ENCODE results near the gene VAV2. TPM values are rescaled to one million over a fixed set of nuclear protein-coding genes. Genes with fewer than 3 reads are reported as not detected.

Gene VAV2
- total RNA-seq, 1 donor from 2014 or later, result 8.6 TPM

DNA sequence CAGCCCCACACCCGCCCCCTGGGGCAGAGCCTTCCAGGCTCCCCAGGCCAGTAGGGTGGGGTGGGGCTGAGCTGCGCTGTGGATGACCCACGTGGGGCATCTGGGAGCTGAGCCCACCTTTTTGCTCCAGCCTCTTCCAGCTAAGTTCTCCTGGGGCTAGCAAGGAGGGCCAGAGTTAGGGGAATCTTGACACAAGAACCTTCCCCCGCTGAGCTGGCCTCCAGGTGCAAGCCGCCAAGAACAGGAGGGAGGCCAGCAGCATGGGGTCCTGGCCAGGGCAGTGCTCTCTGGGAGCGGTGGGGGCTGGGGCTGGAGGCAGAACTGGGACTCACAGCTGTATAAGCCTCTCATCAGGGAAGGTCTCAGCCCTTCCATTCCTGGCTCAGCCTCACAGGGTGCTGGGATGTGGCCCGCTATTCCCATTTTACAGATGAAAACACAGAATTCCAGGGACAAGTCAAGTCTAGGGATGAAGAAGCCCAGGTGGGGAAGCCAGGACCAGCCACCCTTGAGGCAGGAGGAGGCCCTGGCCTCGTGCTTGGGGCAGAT is 275.5 kb downstream of the VAV2 start:
- peaks cover 4% of the 10 kb centered on the region for H3K27me3 Mint-ChIP-seq (ENCODE audit: low read depth)
- no peak overlapping the region for H3K4me3 Mint-ChIP-seq (ENCODE audit: low read depth)
- H3K27ac Mint-ChIP-seq, result no peak overlapping the region
- intact Hi-C loops (cut with micrococcal nuclease), result no loop called here
- H3K9me3 Mint-ChIP-seq, result no peaks in the 10 kb centered on the region
- no peaks in the 10 kb centered on the region for H3K4me1 Mint-ChIP-seq (ENCODE audit: low read depth)
- no peak for DNase-seq (ENCODE audit: low spot score)
- H3K36me3 Mint-ChIP-seq (ENCODE audit: low read depth), result no peaks in the 10 kb centered on the region

DNA sequence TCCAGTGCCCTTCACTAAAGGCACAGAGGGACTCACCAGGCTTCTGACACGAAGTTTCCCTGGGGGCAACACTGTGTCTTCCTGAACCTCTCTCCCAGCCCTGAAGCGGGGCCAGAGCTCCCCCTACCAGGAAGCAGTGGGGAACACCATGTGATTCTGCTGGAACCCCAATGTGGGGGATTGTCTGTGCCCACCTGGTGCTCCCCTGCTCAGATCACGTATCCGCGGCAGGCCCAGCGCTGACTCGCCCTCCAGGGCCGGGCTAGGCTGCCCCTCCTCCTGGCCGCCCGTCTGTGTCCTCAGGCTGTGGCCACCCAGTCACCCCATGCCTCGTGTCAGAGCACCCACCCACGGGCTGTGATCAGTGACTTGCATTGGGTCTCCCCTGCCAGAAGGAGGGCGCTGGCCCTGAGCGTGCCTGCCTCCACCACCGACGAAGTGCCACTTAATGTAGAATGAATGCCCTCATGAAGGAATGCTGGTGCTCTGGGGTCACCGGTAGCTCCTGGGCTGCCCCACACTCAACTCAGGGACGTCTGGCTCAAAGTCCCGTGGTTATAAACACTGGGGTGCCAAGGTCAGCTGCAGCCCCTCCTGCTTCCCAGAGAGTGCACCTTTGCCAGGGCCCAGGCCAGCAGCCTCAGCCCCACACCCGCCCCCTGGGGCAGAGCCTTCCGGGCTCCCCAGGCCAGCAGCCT is 276.1 kb downstream of the VAV2 start:
- Mint-ChIP-seq H3K27ac (no peak overlapping the region), H3K4me1 (ENCODE audit: low read depth) (no peaks in the 10 kb centered on the region), H3K36me3 (ENCODE audit: low read depth) (no peaks in the 10 kb centered on the region), H3K4me3 (ENCODE audit: low read depth) (no peak overlapping the region), H3K27me3 (ENCODE audit: low read depth) (no peaks in the 10 kb centered on the region), H3K9me3 (no peaks in the 10 kb centered on the region)
- no peak for DNase-seq (ENCODE audit: low spot score)
- intact Hi-C loops (cut with micrococcal nuclease), result no loop called here

DNA sequence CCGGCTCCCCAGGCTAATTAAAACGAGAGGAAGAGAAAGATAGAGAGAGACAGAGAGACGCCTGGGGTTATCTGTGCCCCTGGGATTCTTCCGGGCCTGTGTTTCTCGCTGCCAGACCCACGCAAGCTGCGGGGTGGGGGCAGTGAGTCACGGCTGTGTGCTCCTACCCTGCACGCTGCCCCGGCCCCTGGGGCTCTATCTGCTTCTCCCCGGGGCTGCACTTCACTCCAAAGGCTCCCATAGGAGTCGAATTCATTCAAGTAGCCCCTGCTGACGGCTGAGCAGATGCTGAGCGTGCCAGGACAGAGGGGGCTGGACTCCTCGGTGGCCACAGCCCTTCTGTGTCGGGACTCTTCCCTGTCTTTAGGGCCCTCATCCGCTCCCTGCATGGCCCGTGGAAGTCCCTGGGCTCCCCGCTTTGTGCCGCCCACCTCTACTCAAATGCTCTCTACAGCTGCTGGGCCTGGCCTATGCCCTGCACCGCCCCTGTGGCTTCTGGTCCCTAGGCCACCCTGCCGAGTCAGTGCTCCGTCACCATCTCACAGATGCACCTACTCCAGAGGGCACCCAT is 276.7 kb downstream of the VAV2 start:
- intact Hi-C loops (cut with micrococcal nuclease), result no loop called here
- no peak overlapping the region for H3K27ac Mint-ChIP-seq
- peaks cover 1% of the 10 kb centered on the region for H3K27me3 Mint-ChIP-seq (ENCODE audit: low read depth)

DNA sequence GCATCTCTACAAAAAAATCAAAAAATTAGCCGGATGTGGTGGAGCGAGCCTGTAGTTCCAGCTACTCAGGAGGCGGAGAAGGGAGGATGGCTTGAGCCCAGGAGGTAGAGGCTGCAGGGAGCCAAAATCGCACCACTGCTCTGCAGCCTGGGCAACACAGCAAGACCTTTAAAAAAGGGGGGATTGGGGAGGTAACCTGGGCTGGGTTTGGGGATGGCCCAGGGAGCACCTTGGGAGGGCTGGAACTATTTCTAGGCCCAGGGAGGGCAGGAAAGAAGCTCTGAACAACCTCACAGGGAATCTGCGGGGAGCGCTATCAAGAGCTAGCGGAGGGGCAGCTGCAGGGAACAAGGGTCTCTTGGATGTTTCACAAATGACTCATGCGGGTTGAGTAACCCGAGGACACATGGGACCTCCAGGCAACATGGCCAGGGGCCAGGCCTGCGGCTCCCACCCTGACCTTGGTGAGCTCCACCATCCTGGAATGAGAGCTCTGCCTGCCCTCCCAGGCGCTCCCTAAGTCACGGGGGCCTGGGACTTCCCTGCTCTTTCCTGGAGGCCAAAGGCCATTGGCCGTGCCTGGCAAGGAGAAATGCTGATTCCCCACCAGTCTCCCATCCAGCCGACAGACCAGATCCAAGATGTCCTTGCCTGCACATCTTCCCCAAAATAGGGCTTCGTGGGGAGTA is 277.4 kb downstream of the VAV2 start:
- Mint-ChIP-seq H3K27ac (no peak overlapping the region), H3K27me3 (ENCODE audit: low read depth) (peaks cover 1% of the 10 kb centered on the region), H3K4me3 (ENCODE audit: low read depth) (no peak overlapping the region), H3K9me3 (no peaks in the 10 kb centered on the region), H3K36me3 (ENCODE audit: low read depth) (no peaks in the 10 kb centered on the region), H3K4me1 (ENCODE audit: low read depth) (no peaks in the 10 kb centered on the region)
- no peak for DNase-seq (ENCODE audit: low spot score)
- intact Hi-C loops (cut with micrococcal nuclease), result no loop called here

More for the DNA sequence above, 276.7 kb downstream of the VAV2 start:
- Mint-ChIP-seq H3K4me3 (ENCODE audit: low read depth) (no peak overlapping the region), H3K4me1 (ENCODE audit: low read depth) (no peaks in the 10 kb centered on the region), H3K36me3 (ENCODE audit: low read depth) (no peaks in the 10 kb centered on the region), H3K9me3 (no peaks in the 10 kb centered on the region)
- no peak for DNase-seq (ENCODE audit: low spot score)

DNA sequence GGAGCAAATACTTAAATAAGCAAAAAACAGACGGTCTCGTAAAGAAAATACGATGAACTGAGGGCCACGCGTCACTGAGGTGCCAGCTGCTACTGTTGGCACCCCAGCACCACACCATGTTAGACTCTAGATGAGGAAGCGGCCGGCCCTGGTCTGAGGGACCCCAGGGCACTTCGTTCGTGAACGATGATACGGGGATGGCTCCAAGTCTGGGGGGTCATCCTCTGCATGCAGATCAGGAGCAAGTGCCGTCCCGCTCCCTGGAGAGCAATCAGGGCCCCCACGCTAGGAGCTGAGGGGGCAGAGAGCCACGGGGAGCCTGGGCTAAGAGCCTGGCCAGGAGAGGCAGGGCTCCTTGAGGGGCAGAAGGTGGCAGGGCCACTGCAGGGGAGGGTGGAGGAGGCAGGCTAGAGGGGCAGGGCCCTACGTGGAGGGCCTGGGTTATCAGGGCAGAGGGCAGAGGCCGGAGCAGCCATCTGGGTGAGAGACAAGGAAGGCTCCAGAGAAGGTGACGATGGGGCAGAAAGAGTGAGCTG is 278.1 kb downstream of the VAV2 start:
- no peaks in the 10 kb centered on the region for H3K4me1 Mint-ChIP-seq (ENCODE audit: low read depth)
- no peaks in the 10 kb centered on the region for H3K9me3 Mint-ChIP-seq
- no peak overlapping the region for H3K4me3 Mint-ChIP-seq (ENCODE audit: low read depth)
- peaks cover 1% of the 10 kb centered on the region for H3K27me3 Mint-ChIP-seq (ENCODE audit: low read depth)
- no peak for DNase-seq (ENCODE audit: low spot score)
- H3K27ac Mint-ChIP-seq, result no peak overlapping the region
- no peaks in the 10 kb centered on the region for H3K36me3 Mint-ChIP-seq (ENCODE audit: low read depth)
- intact Hi-C loops (cut with micrococcal nuclease), result no loop called here

DNA sequence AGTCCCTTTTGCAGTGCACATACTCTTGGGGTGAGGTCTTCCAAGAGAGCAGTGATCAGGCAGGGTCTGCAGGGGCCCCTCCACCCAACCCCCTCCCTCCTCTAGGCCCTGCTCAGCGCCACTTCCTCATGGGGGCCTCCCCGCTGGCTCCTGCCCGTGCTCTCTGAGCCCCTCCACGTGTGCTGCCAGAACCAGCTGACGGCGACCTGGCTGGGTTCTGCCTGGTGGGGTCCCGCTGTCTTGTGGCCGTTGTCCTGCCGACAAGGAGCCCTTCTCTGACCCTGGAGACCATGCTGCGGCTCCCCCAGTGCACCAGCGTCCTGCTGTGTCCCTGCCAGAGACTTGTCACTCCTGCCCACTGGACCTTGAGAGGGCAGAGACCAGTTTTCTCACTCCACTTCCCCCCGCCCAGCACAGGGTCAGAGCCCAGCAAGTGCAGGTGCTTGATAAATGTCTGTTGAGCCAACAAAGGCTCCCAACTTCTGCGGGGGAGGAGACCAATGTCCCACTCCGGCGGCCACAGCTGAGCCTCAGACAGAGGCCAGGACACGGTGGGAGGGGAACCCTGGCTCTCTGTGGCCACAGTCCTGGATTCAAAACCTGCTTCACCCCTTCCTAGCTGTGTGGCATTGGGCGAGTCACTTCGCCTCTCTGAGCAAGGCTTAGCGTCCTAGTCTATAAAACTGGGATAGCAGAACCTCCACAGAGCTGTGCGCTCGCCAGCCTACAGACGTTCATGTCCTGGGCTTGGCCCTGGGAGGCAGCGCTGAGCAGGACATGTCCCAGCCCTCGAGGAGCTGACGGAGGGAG is 278.8 kb downstream of the VAV2 start:
- DNase-seq (ENCODE audit: low spot score), result no peak
- Mint-ChIP-seq H3K4me3 (ENCODE audit: low read depth) (no peak overlapping the region), H3K36me3 (ENCODE audit: low read depth) (no peaks in the 10 kb centered on the region), H3K4me1 (ENCODE audit: low read depth) (no peaks in the 10 kb centered on the region), H3K27ac (no peak overlapping the region), H3K9me3 (no peaks in the 10 kb centered on the region), H3K27me3 (ENCODE audit: low read depth) (peaks cover 1% of the 10 kb centered on the region)
- intact Hi-C loops (cut with micrococcal nuclease), result no loop called here

DNA sequence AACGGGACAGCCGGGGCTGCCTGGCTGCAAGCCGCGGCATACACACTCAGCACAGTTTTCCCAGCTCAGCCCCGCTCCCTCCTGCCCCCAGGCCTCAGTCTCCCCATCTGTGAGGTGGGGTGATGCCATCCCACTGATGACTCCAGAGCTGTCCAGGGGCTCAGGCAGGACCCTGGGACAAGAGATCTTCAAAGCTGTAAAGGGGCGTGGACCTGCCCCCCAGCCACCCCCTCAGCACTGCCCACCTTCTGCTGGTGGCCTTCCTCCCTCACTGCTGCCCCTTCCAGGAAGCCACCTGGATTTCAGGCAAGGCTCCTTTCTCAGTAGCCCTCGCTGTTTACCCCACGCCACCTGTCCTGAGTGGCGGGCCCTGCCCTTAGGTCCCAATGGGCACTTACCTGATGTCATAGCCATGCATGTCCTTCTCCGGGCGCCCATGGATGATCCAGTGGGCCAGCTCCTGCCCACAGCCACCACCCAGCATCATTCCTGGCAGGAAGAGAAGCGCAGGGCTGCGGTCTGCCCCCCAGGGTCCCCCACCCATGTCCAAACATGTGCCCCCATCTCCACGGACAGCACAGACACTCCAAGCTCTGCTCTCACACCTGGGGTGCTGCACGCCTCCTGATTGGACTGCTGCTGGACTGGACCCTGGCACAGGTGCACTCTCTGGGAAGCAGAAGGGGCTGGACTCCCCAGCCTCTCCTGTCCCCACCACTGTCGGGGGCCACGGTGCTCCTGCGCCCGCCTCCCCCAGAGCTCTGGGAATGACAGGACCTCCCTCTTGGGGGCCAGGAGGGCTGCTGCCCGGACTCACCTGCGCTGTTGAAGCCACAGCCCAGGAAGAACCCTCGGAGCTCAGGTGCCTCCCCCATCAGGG is 279.7 kb downstream of the VAV2 start:
- no peaks in the 10 kb centered on the region for H3K9me3 Mint-ChIP-seq

More for the DNA sequence above, 279.7 kb downstream of the VAV2 start:
- Mint-ChIP-seq H3K27me3 (ENCODE audit: low read depth) (peaks cover 1% of the 10 kb centered on the region), H3K36me3 (ENCODE audit: low read depth) (no peaks in the 10 kb centered on the region), H3K27ac (no peak overlapping the region), H3K4me3 (ENCODE audit: low read depth) (no peak overlapping the region), H3K4me1 (ENCODE audit: low read depth) (no peaks in the 10 kb centered on the region)
- no peak for DNase-seq (ENCODE audit: low spot score)
- intact Hi-C loops (cut with micrococcal nuclease), result no loop called here

Other genes with a start within 250 kb of the VAV2 start
- 12.3 and 15.8 TPM in 2 replicates for gene BRD3OS, start 33.2 kb upstream of the VAV2 start, total RNA-seq
- gene BRD3, start 75.7 kb upstream of the VAV2 start, total RNA-seq, result 37.4 and 43.3 TPM in 2 replicates
- 54.0 and 58.9 TPM in 2 replicates for gene WDR5, start 143.8 kb upstream of the VAV2 start, total RNA-seq
- 44.0 and 58.7 TPM in 2 replicates for gene RNU6ATAC, start 172.2 kb upstream of the VAV2 start, total RNA-seq